ENCODE measurements around the gene POPDC2. TPM values are rescaled to one million over a fixed set of nuclear protein-coding genes. Genes with fewer than 3 reads are reported as not detected.

The POPDC2 gene
- total RNA-seq, 1 donor from 2014 or later: 13.6 TPM

DNA sequence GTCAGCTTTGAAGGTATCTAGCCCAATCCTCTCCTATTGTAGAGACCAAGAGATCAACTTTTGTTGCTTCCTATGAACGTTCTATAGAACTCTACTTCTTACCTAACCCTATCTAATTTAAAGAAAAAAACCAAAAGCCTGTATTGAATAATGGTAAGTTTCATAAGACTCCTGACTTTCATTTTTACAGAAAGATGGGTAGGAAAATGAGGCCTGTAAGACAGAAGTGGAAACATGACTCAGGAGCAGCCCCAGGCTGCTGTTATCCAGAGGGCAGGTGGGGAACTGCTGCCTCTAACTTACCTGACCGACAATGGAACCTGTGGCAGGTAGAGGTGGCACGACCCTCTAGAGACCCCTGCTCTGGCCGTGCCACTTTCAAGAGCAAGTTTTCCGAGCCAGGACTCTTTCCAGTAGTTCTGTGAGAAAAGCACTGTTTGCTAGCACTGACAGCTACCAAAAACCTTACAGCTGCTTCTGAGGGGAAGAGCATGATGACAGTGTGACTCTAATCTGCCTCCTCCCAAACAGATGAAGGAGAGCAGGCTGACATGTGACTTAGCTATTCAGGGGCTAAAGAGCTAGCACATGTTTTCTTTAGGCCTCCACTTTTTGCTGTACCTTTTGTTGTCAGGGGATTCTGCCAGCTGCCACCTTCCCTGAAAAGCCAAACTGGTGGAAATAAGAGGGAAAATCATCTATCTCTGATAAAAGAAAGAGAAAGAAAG, 17.5 kb downstream of the POPDC2 start:
- H3K9me3 ChIP-seq (ENCODE audit: control insufficient read depth in 3 of 3, low read length in 3 of 3): no peaks in the 10 kb centered on the region
- H3K4me1 ChIP-seq (ENCODE audit: control insufficient read depth in 3 of 3, insufficient read depth in 3 of 3, low read length in 3 of 3): peaks cover 41 to 52% (median 48%) of the 10 kb centered on the region in 3 donors
- no peak overlapping the region for H3K4me3 ChIP-seq (ENCODE audit: low read length in 3 of 3)
- H3K36me3 ChIP-seq (ENCODE audit: control insufficient read depth in 3 of 3, insufficient read depth in 3 of 3, low read length in 3 of 3): peaks cover 20 to 42% (median 24%) of the 10 kb centered on the region in 3 donors
- H3K27ac ChIP-seq (ENCODE audit: low read depth, low read length): peak overlapping the region; percentile 95
- no peaks in the 10 kb centered on the region for H3K27me3 ChIP-seq (ENCODE audit: control insufficient read depth in 3 of 3, insufficient read depth in 3 of 3, low read length in 3 of 3)
- H3K9ac ChIP-seq (ENCODE audit: low read depth in 1 of 3, low read length in 3 of 3): peak overlapping the region in 2 of 3 donors; percentile 47 to 62

DNA sequence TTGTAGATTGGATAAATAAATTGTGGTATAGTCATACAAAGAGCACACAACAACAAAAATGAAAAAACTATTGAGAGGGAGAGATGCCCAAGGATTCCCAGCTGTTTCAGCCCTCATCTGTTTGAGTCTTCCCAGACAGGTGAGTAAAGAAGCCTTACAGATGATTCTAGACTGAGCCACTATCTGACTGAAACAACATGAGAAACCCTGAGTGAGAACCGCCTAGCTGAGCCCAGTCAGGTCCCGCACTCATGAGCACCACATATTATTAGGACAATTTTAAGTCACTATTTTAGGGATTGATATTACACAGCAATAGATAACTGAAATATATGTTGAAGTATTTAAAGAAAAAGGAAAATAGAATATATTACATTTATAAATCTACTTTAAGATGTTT, 19.0 kb downstream of the POPDC2 start:
- H3K9ac ChIP-seq (ENCODE audit: low read depth in 1 of 3, low read length in 3 of 3): no peak overlapping the region
- no peak overlapping the region for H3K27ac ChIP-seq (ENCODE audit: low read depth, low read length)
- no peak overlapping the region for H3K4me3 ChIP-seq (ENCODE audit: low read length in 3 of 3)
- no peaks in the 10 kb centered on the region for H3K9me3 ChIP-seq (ENCODE audit: control insufficient read depth in 3 of 3, low read length in 3 of 3)
- H3K27me3 ChIP-seq (ENCODE audit: control insufficient read depth in 3 of 3, insufficient read depth in 3 of 3, low read length in 3 of 3): no peaks in the 10 kb centered on the region
- peaks cover 41 to 53% (median 47%) of the 10 kb centered on the region in 3 donors for H3K4me1 ChIP-seq (ENCODE audit: control insufficient read depth in 3 of 3, insufficient read depth in 3 of 3, low read length in 3 of 3)
- H3K36me3 ChIP-seq (ENCODE audit: control insufficient read depth in 3 of 3, insufficient read depth in 3 of 3, low read length in 3 of 3): peaks cover 12 to 35% (median 16%) of the 10 kb centered on the region in 3 donors

DNA sequence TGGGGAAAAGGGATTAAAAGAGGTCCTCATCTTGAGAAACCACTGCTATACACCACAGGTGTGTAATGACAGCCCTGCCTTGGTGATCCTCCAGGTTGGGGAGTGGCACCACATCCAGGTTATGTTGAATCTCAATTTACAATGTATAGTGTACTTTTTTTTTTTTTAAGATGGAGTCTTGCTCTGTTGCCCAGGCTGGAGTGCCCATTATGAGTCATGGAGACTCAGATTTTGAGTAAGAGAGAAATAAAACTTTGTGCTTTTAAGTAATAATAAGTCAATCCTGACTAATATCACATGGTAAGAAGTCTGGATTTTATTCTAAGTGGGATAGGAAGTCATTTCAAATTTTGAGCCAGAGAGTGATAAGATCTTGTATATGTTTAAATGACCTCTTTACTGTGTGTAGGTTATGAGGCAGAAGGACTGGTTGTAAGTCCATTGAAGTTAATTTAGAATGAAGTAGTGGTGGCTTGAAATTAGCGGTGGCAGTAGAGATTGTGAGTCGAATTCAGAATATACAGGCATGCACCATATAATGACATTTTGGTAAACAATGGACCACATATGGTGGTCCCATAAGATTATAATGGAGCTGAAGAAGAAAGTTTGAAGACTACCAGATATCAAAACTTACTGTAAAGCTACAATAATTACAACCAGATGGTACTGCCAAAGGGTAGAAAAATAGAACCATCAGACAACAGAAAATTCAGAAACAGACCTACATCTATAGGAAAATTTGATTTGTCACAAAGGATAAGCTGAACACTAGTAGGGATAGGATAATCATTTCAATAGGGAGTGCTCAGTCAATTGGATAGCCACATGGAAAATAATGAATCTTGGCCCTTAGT, 20.7 kb downstream of the POPDC2 start:
- no peaks in the 10 kb centered on the region for H3K27me3 ChIP-seq (ENCODE audit: control insufficient read depth in 3 of 3, insufficient read depth in 3 of 3, low read length in 3 of 3)
- H3K9ac ChIP-seq (ENCODE audit: low read depth in 1 of 3, low read length in 3 of 3): peak overlapping the region in 2 of 3 donors; percentile 29 to 57
- no peak overlapping the region for H3K4me3 ChIP-seq (ENCODE audit: low read length in 3 of 3)
- H3K9me3 ChIP-seq (ENCODE audit: control insufficient read depth in 3 of 3, low read length in 3 of 3): no peaks in the 10 kb centered on the region
- peaks cover 6 to 28% (median 16%) of the 10 kb centered on the region in 3 donors for H3K36me3 ChIP-seq (ENCODE audit: control insufficient read depth in 3 of 3, insufficient read depth in 3 of 3, low read length in 3 of 3)
- H3K4me1 ChIP-seq (ENCODE audit: control insufficient read depth in 3 of 3, insufficient read depth in 3 of 3, low read length in 3 of 3): peaks cover 37 to 56% (median 55%) of the 10 kb centered on the region in 3 donors
- H3K27ac ChIP-seq (ENCODE audit: low read depth, low read length): peak overlapping the region; percentile 97

DNA sequence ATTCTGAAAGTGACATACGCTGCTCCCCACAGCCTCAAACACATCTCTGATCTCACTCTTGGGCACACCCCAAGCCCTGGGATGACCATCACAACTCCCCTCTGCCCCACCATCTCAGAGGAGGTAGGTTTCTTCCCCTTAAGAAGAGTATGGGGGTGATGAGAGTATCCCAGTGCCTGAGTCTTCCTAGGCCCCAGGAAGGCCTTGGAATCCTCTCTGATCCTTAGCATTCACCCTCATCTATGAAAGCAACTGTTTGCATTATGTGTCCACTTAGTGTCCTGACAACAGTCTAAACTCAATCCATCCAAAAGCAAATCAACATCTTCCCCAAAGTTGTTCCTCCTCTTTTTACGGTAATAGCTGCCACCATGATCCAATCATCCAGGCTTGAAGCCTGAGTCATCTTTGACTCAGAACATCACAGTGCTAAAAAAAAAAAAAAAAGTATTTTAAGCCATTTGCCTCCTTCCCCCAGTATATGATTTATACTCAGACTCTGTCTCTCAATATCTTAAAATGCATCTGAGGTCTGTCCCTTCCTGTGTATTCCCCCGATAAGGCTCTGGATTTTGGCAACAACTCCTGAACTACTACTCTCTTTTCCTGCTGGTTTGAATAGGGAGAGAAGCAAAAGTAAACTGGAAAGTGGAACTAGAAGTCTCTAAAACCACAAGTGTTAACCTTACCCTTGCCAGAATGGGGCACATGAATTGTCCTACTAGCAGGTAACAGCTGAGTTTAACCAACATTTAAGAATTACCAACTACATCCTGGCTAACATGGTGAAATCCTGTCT, 22.5 kb downstream of the POPDC2 start:
- Histone ChIP-seq H3K4me3 (ENCODE audit: low read length in 3 of 3) (peak overlapping the region; percentile 1 to 52 (median 44)), H3K27ac (ENCODE audit: low read depth, low read length) (peak overlapping the region; percentile 97), H3K9ac (ENCODE audit: low read depth in 1 of 3, low read length in 3 of 3) (peak overlapping the region; percentile 75 to 83 (median 79)), H3K36me3 (ENCODE audit: control insufficient read depth in 3 of 3, insufficient read depth in 3 of 3, low read length in 3 of 3) (peaks cover 6 to 17% (median 12%) of the 10 kb centered on the region in 3 donors), H3K27me3 (ENCODE audit: control insufficient read depth in 3 of 3, insufficient read depth in 3 of 3, low read length in 3 of 3) (no peaks in the 10 kb centered on the region), H3K9me3 (ENCODE audit: control insufficient read depth in 3 of 3, low read length in 3 of 3) (no peaks in the 10 kb centered on the region), H3K4me1 (ENCODE audit: control insufficient read depth in 3 of 3, insufficient read depth in 3 of 3, low read length in 3 of 3) (peaks cover 34 to 48% (median 46%) of the 10 kb centered on the region in 3 donors)

DNA sequence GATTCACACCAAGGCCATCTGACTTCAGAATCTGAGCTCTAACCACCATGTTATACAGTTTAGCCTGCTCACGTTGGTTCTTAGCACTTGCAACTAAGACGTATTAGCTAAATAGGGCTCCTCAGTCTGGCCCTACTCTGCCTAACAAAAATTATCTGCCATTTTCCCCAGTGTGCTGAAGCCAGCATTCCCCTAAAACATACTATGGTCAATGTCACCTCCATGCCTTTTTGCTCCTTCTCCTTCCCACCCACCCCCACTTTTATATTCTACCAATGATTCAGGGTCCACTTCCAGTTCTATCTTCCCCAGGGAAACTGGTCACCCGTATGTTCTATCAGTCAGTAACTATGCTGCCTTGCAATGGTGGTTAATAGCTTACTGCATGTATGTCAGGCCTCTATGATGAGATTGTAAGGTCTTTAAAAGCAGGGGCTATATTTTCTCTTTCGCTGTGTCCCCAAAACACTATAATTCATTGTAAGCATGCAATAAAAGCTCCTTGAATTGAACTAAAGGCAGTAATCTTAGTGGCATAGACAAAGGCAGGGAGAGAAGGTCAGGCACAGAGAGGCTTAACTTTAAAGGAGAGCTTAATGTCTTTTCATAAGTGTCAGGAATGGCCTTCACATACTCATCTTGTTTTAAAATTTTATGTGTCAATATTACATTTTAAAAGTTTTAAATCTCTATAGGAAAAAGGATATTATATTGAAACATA, 23.3 kb downstream of the POPDC2 start:
- no peak overlapping the region for H3K4me3 ChIP-seq (ENCODE audit: low read length in 3 of 3)
- no peaks in the 10 kb centered on the region for H3K27me3 ChIP-seq (ENCODE audit: control insufficient read depth in 3 of 3, insufficient read depth in 3 of 3, low read length in 3 of 3)
- no peak overlapping the region for H3K9ac ChIP-seq (ENCODE audit: low read depth in 1 of 3, low read length in 3 of 3)
- H3K4me1 ChIP-seq (ENCODE audit: control insufficient read depth in 3 of 3, insufficient read depth in 3 of 3, low read length in 3 of 3): peaks cover 41 to 51% (median 47%) of the 10 kb centered on the region in 3 donors
- peaks cover 4 to 10% (median 5%) of the 10 kb centered on the region in 3 donors for H3K36me3 ChIP-seq (ENCODE audit: control insufficient read depth in 3 of 3, insufficient read depth in 3 of 3, low read length in 3 of 3)
- H3K27ac ChIP-seq (ENCODE audit: low read depth, low read length): peak overlapping the region; percentile 97
- H3K9me3 ChIP-seq (ENCODE audit: control insufficient read depth in 3 of 3, low read length in 3 of 3): no peaks in the 10 kb centered on the region

DNA sequence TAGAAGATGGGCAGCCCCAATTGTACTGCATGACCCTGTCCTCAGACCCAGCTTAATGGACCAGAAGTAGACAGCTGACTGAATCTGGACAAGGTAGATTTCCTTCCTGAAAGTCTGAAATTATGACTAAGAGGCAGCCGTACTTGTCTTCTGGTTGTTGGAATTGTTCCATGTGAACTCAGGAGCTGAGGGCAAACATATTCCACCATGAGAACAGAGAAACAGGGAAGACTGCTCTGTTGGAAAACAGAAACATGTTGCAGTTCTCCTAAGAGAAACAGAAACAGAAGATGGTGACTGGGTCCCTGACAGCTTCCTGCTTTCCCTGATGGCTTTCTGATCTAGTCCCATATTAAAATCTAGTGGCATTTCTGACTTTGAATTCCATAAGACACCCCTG, 24.1 kb downstream of the POPDC2 start:
- no peaks in the 10 kb centered on the region for H3K27me3 ChIP-seq (ENCODE audit: control insufficient read depth in 3 of 3, insufficient read depth in 3 of 3, low read length in 3 of 3)
- H3K9ac ChIP-seq (ENCODE audit: low read depth in 1 of 3, low read length in 3 of 3): no peak overlapping the region
- H3K36me3 ChIP-seq (ENCODE audit: control insufficient read depth in 3 of 3, insufficient read depth in 3 of 3, low read length in 3 of 3): peaks cover 0 to 2% (median 2%) of the 10 kb centered on the region in 3 donors
- peak overlapping the region; percentile 97 for H3K27ac ChIP-seq (ENCODE audit: low read depth, low read length)
- no peak overlapping the region for H3K4me3 ChIP-seq (ENCODE audit: low read length in 3 of 3)
- no peaks in the 10 kb centered on the region for H3K9me3 ChIP-seq (ENCODE audit: control insufficient read depth in 3 of 3, low read length in 3 of 3)
- peaks cover 45 to 57% (median 52%) of the 10 kb centered on the region in 3 donors for H3K4me1 ChIP-seq (ENCODE audit: control insufficient read depth in 3 of 3, insufficient read depth in 3 of 3, low read length in 3 of 3)

DNA sequence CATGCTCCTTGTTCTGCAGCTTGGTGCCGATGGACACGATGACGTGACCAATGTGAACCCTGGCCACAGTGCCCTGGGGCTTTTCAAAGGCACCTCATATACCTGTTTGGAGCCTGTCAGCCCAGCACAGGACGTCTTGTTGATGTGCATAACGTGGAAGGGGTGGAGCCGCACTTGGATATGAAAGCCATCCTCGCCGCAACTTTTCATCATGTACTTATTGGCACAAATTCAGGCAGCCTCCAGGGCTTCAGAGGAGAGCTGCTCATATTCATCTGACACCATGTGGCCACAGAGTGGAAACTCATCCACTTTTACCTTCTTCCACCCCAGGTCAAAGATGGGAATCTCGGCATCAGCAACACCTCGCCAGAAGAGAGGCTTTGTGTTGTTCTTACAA, 24.7 kb downstream of the POPDC2 start:
- H3K9me3 ChIP-seq (ENCODE audit: control insufficient read depth in 3 of 3, low read length in 3 of 3): no peaks in the 10 kb centered on the region
- H3K9ac ChIP-seq (ENCODE audit: low read depth in 1 of 3, low read length in 3 of 3): no peak overlapping the region
- no peak overlapping the region for H3K4me3 ChIP-seq (ENCODE audit: low read length in 3 of 3)
- no peaks in the 10 kb centered on the region for H3K36me3 ChIP-seq (ENCODE audit: control insufficient read depth in 3 of 3, insufficient read depth in 3 of 3, low read length in 3 of 3)
- no peaks in the 10 kb centered on the region for H3K27me3 ChIP-seq (ENCODE audit: control insufficient read depth in 3 of 3, insufficient read depth in 3 of 3, low read length in 3 of 3)
- H3K27ac ChIP-seq (ENCODE audit: low read depth, low read length): peak overlapping the region; percentile 97
- H3K4me1 ChIP-seq (ENCODE audit: control insufficient read depth in 3 of 3, insufficient read depth in 3 of 3, low read length in 3 of 3): peaks cover 49 to 63% (median 56%) of the 10 kb centered on the region in 3 donors

DNA sequence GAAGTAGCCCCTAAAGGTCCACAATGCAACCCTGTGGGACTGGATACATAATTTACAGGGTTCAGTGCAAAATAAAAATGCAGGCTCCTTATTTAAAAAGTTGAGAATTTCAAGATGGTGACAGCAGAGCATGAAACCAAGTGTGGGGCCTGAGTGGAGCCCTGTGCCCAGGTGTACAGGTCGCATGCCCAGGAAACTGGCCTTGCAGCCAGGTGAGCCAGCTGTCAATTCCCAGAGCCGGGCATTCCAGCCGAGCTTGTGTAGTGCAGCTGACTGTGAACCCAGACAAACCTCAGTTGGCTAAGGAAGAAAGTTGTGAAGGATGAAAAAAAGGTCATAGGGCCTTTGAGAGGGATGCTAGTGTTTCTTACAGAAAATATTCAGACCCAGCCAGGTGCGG, 27.6 kb downstream of the POPDC2 start:
- H3K9me3 ChIP-seq (ENCODE audit: control insufficient read depth in 3 of 3, low read length in 3 of 3): no peaks in the 10 kb centered on the region
- H3K27me3 ChIP-seq (ENCODE audit: control insufficient read depth in 3 of 3, insufficient read depth in 3 of 3, low read length in 3 of 3): no peaks in the 10 kb centered on the region
- no peak overlapping the region for H3K4me3 ChIP-seq (ENCODE audit: low read length in 3 of 3)
- no peaks in the 10 kb centered on the region for H3K36me3 ChIP-seq (ENCODE audit: control insufficient read depth in 3 of 3, insufficient read depth in 3 of 3, low read length in 3 of 3)
- H3K9ac ChIP-seq (ENCODE audit: low read depth in 1 of 3, low read length in 3 of 3): peak overlapping the region in 1 of 3 donors; percentile 51
- H3K4me1 ChIP-seq (ENCODE audit: control insufficient read depth in 3 of 3, insufficient read depth in 3 of 3, low read length in 3 of 3): peaks cover 54 to 69% (median 60%) of the 10 kb centered on the region in 3 donors
- H3K27ac ChIP-seq (ENCODE audit: low read depth, low read length): peak overlapping the region; percentile 84

DNA sequence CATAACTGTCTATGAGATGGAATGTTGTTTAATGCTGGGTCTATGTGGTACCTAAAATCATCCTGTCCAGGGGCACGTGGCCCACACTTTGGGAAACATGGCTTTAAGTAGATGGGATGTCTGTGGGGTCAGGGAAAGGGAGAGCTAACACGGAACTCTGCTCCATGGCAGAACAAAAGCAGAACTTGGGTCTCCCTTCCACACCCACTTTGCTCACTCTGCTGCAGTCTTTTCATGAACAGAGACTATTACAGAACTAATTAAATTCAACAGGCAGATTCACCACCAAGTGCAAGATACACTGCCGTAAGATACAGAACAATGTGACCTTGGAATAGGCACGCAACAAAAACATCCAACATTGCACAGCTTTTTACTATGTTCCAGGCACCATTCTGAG, 28.2 kb downstream of the POPDC2 start:
- Histone ChIP-seq H3K4me1 (ENCODE audit: control insufficient read depth in 3 of 3, insufficient read depth in 3 of 3, low read length in 3 of 3) (peaks cover 52 to 67% (median 60%) of the 10 kb centered on the region in 3 donors), H3K27ac (ENCODE audit: low read depth, low read length) (peak overlapping the region; percentile 84)

More for the DNA sequence above, 28.2 kb downstream of the POPDC2 start:
- no peaks in the 10 kb centered on the region for H3K36me3 ChIP-seq (ENCODE audit: control insufficient read depth in 3 of 3, insufficient read depth in 3 of 3, low read length in 3 of 3)
- peak overlapping the region in 1 of 3 donors; percentile 3 for H3K9ac ChIP-seq (ENCODE audit: low read depth in 1 of 3, low read length in 3 of 3)
- no peak overlapping the region for H3K4me3 ChIP-seq (ENCODE audit: low read length in 3 of 3)
- no peaks in the 10 kb centered on the region for H3K9me3 ChIP-seq (ENCODE audit: control insufficient read depth in 3 of 3, low read length in 3 of 3)
- H3K27me3 ChIP-seq (ENCODE audit: control insufficient read depth in 3 of 3, insufficient read depth in 3 of 3, low read length in 3 of 3): no peaks in the 10 kb centered on the region

Data from skeletal muscle tissue (tissue), 4 donors.